Subcutaneous abdominal adipose tissue (tissue), 5 donors: Measurements from ENCODE around the gene MRE11.

Experiments used
- H3K27ac ChIP-seq: one replicate; pipeline ENCODE4 v1.7.0; 2013; ENCODE audit warnings: low read depth, mild to moderate bottlenecking, inconsistent platforms, low read length, moderate library complexity
- H3K27me3 ChIP-seq, 5 donors: one replicate each; pipeline ENCODE4 v1.7.0; 2013; ENCODE audit warnings: low read length in 5 of 5, inconsistent platforms in 1 of 5; ENCODE audit not compliant: control insufficient read depth in 5 of 5, insufficient read depth in 4 of 5
- H3K36me3 ChIP-seq, 5 donors: one replicate each; pipeline ENCODE4 v1.7.0; 2013; ENCODE audit warnings: low read length in 5 of 5; ENCODE audit not compliant: control insufficient read depth in 5 of 5, insufficient read depth in 5 of 5
- H3K4me1 ChIP-seq, 5 donors: one replicate each; pipeline ENCODE4 v1.7.0; 2013; ENCODE audit warnings: low read length in 5 of 5, mild to moderate bottlenecking in 3 of 5, moderate library complexity in 1 of 5; ENCODE audit not compliant: control insufficient read depth in 5 of 5, insufficient read depth in 5 of 5
- H3K4me3 ChIP-seq, 5 donors: one replicate each; pipeline ENCODE4 v1.7.0; 2013; ENCODE audit warnings: low read length in 5 of 5, low read depth in 1 of 5
- H3K9ac ChIP-seq, 5 donors: one replicate each; pipeline ENCODE4 v1.7.0; 2013; ENCODE audit warnings: low read length in 5 of 5, mild to moderate bottlenecking in 4 of 5, moderate library complexity in 3 of 5
- H3K9me3 ChIP-seq, 5 donors: one replicate each; pipeline ENCODE4 v1.7.0; 2013; ENCODE audit warnings: low read length in 5 of 5; ENCODE audit not compliant: control insufficient read depth in 5 of 5
- donor health status: healthy.
- donor health status: healthy.
- donor health status: healthy.
- donor health status: healthy.
- donor health status: healthy.

MRE11 gene

DNA sequence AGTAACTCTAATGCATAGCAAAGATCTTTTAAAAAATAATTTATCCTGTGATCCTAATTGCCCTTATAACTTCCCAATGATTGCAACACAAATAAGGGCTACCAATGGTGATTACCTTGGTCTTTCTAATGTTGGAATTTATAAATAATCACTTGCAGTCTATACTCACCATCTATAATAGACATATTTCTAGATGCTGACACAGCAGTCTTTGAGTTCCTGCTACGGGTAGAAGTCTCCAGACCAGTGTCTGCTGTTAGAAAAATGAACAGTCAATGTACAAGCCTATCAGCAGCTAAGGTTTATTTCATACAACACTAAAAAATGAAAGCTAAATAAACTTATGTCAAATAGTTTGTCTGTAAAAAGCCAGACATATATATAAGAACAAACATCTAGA, 48.0 kb downstream of the MRE11 start:
- Histone ChIP-seq H3K9ac (no peak overlapping the region), H3K27me3 (no peaks in the 10 kb centered on the region), H3K36me3 (peaks cover 22 to 58% (median 34%) of the 10 kb centered on the region in 5 donors), H3K4me3 (no peak overlapping the region), H3K27ac (no peak overlapping the region), H3K4me1 (no peaks in the 10 kb centered on the region), H3K9me3 (no peaks in the 10 kb centered on the region)

- H3K4me1 ChIP-seq = no peaks in the 10 kb centered on the region
- H3K27ac ChIP-seq = no peak overlapping the region
- H3K36me3 ChIP-seq = peaks cover 43 to 59% (median 46%) of the 10 kb centered on the region in 5 donors
- no peak overlapping the region for H3K9ac ChIP-seq
- no peaks in the 10 kb centered on the region for H3K27me3 ChIP-seq
- H3K4me3 ChIP-seq = no peak overlapping the region
- H3K9me3 ChIP-seq = peaks cover 0 to 4% (median 0%) of the 10 kb centered on the region in 5 donors
These were observed 60.6 kb downstream of the MRE11 start for GRCh38 chr11:94433049-94433448.

DNA sequence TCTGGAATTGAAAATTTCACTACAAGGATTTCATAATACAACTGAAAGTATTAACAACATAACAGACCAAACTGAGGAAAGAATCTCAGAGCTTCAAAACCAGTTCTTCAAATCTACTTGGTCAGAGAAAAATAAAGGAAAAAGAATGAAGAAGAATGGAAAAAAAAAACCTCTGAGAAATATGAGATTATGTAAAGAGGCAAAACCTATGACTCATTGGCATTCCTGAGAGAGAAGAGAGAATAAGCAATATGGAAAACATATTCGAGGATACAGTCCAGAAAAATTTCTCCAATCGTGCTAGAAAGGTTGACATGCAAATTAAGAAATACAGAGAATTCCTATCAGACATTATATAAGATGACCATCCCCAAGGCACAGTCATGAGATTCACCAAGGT, 69.0 kb downstream of the MRE11 start:
- Histone ChIP-seq H3K4me3 (no peak overlapping the region), H3K36me3 (peaks cover 27 to 54% (median 39%) of the 10 kb centered on the region in 5 donors), H3K27ac (no peak overlapping the region), H3K27me3 (no peaks in the 10 kb centered on the region), H3K9me3 (peaks cover 0 to 4% (median 0%) of the 10 kb centered on the region in 5 donors), H3K9ac (no peak overlapping the region), H3K4me1 (peaks cover 0 to 8% (median 0%) of the 10 kb centered on the region in 5 donors)

- Histone ChIP-seq H3K4me1 (peaks cover 0 to 8% (median 0%) of the 10 kb centered on the region in 5 donors), H3K9me3 (no peaks in the 10 kb centered on the region), H3K27me3 (no peaks in the 10 kb centered on the region), H3K27ac (no peak overlapping the region), H3K9ac (no peak overlapping the region), H3K36me3 (peaks cover 20 to 48% (median 34%) of the 10 kb centered on the region in 5 donors), H3K4me3 (no peak overlapping the region)
These were observed 69.6 kb downstream of the MRE11 start for GRCh38 chr11:94424011-94424410.

- no peaks in the 10 kb centered on the region for H3K9me3 ChIP-seq
- no peak overlapping the region for H3K27ac ChIP-seq
- H3K4me1 ChIP-seq = peaks cover 0 to 8% (median 0%) of the 10 kb centered on the region in 5 donors
- H3K27me3 ChIP-seq = no peaks in the 10 kb centered on the region
- no peak overlapping the region for H3K4me3 ChIP-seq
- H3K36me3 ChIP-seq = peaks cover 15 to 45% (median 29%) of the 10 kb centered on the region in 5 donors
- no peak overlapping the region for H3K9ac ChIP-seq
These were observed 70.1 kb downstream of the MRE11 start for GRCh38 chr11:94423507-94423906.

DNA sequence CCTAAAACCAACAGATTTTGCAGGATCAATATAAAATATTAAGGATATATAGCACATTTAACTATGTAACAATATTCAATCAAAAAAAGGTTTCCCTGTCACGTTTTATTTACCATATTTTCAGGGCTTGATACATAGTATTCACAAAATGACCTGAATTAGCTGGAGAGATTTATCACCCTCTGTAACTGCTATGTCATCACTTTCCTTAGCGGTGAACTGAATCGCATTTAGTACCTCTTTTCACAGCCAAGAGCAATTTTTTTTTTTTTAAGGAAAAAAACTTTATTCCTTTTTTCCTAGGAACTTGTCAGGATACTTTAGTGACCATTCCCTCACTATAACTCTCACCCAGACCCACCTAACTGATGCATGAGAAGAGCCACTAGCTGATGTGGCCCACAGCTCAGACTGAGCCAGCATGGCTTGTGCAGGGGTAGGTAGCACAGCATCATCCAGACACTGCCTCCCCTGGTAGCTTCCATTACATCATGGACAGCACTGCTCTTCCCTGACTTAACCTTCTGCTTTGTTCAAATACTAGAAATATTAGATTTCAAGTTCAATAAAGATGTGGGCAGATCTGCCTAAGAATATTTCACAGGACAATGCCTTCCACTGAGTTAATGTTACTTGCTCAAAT, 75.4 kb downstream of the MRE11 start:
- no peaks in the 10 kb centered on the region for H3K27me3 ChIP-seq
- no peak overlapping the region for H3K4me3 ChIP-seq
- H3K36me3 ChIP-seq = peaks cover 6 to 19% (median 14%) of the 10 kb centered on the region in 5 donors
- H3K4me1 ChIP-seq = no peaks in the 10 kb centered on the region
- H3K27ac ChIP-seq = no peak overlapping the region
- no peaks in the 10 kb centered on the region for H3K9me3 ChIP-seq
- no peak overlapping the region for H3K9ac ChIP-seq

GRCh38 chr11:94417386-94417987, 76.2 kb downstream of the MRE11 start:
- no peaks in the 10 kb centered on the region for H3K27me3 ChIP-seq
- H3K4me3 ChIP-seq = no peak overlapping the region
- no peaks in the 10 kb centered on the region for H3K9me3 ChIP-seq
- no peaks in the 10 kb centered on the region for H3K4me1 ChIP-seq
- H3K27ac ChIP-seq = no peak overlapping the region
- H3K9ac ChIP-seq = no peak overlapping the region
- peaks cover 4 to 19% (median 11%) of the 10 kb centered on the region in 5 donors for H3K36me3 ChIP-seq

GRCh38 chr11:94405062-94405833, 88.4 kb downstream of the MRE11 start:
- peaks cover 2 to 12% (median 10%) of the 10 kb centered on the region in 5 donors for H3K4me1 ChIP-seq
- H3K27ac ChIP-seq = no peak overlapping the region
- H3K9ac ChIP-seq = no peak overlapping the region
- H3K36me3 ChIP-seq = no peaks in the 10 kb centered on the region
- no peak overlapping the region for H3K4me3 ChIP-seq
- peaks cover 0 to 5% (median 0%) of the 10 kb centered on the region in 5 donors for H3K9me3 ChIP-seq
- H3K27me3 ChIP-seq = peaks cover 10 to 22% (median 15%) of the 10 kb centered on the region in 5 donors

- peaks cover 25 to 45% (median 31%) of the 10 kb centered on the region in 5 donors for H3K27me3 ChIP-seq
- no peak overlapping the region for H3K9ac ChIP-seq
- H3K36me3 ChIP-seq = no peaks in the 10 kb centered on the region
- H3K4me1 ChIP-seq = peaks cover 2 to 12% (median 10%) of the 10 kb centered on the region in 5 donors
- no peak overlapping the region for H3K27ac ChIP-seq
- peaks cover 0 to 5% (median 0%) of the 10 kb centered on the region in 5 donors for H3K9me3 ChIP-seq
- no peak overlapping the region for H3K4me3 ChIP-seq
These were observed 91.3 kb downstream of the MRE11 start for GRCh38 chr11:94402355-94402754.
